Erythroblast (primary cell): ENCODE results near the gene KDM7A.

Experiments
- DNase-seq, 2 experiments: peaks; one replicate each; lab custom pipeline; 2025; lab: John Stamatoyannopoulos, UW
- GATA1 ChIP-seq: IDR thresholded peaks from 2 replicates; pipeline ENCODE4 v1.6.1; 2011; ENCODE audit warnings: low read depth, mild to moderate bottlenecking, control low read depth, low read length, moderate library complexity
- POLR2A ChIP-seq: IDR thresholded peaks from 2 replicates; pipeline ENCODE4 v1.6.1; 2011; ENCODE audit warnings: mild to moderate bottlenecking, low read length

KDM7A gene

GRCh38 chr7:140035400-140036223 is 141.2 kb downstream of the KDM7A start:
- TF ChIP-seq GATA1: no peak
- TF ChIP-seq POLR2A: no peak
- DNase-seq: no peak
